LoVo (cell line): ENCODE measurements around the gene INTS6L.
"Not testable (repeated sequence)": the region's sequence is repeated elsewhere in the genome, so short reads cannot be mapped to it uniquely, and the experiment has no call there.

Source experiments
- DNase-seq: peaks from one replicate; pipeline ENCODE4 v3.0.0-alpha.2; 2016; ENCODE audit warnings: low spot score

Gene INTS6L

DNA sequence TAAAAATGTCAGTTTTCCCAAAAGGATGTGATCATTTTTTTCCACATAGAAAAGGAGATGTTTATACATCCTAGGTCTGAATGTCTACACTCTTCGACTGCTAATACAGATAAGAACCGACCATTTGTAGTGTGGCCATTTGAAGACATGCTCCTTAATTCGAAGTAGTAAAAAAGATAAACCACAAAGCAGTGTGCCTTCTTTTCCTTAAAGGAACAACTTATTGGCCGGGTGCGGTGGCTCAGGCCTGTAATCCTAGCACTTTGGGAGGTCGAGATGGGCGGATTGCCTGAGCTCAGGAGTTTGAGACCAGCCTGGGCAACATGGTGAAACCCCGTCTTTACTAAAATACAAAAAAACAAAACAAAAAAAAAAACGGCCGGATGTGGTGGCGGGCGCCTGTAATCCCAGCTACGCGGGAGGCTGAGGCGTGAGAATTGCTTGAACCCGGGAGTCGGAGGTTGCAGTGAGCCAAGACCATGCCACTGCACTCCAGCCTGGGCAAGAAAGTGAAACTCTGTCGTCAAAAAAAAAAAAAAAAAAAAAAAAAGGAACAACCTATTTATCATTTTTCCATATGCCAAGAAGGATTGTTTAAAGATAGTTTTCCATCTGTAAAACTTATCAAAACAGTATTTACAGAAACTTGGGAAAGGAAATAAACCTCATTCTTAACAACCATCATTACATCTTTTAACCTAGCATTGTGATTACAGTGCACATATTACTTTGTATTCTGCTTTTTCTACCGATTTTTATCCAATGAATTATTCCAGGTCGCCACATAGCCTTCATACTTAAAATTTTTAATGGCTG is 2.6 kb downstream of the INTS6L start:
- DNase-seq, result no peak

DNA sequence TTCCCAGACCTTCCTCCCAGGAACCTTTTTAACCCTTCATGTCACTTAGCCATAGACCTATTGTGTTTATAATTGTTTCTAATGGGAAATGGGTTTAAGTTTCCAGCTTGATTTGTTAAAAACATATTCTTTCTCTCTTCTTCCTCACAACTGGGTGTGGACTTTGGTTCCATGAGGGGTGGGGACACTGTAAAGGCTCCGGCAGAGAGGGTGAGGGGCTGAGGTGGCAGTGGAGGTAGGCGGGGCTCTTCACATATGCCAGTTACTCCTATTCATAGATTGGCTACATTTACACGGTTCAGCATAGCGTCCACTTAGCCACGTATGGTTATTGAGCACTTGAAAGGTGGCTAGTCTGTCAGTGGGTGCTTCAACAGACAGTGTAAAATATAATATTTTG is 7.8 kb downstream of the INTS6L start:
- no peak for DNase-seq

DNA sequence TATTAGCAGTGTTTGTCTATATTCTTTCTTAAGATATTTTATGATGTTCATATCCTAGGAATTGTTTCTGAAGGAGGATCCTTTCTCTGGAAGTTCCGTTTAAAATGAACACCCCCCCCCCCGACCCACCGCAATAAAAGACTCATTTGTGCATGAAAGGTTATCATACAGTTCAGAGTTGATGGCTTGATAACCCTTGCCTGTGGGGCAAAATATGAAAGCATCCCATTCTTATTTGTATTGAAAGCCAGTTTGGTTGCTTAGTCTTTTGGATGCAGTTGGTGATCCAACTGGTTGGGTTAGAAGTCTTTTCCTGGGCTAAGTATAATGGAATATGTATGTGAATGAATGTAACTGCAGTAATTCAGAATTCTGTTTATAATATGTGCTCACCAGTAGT is 8.3 kb downstream of the INTS6L start:
- DNase-seq, result no peak

DNA sequence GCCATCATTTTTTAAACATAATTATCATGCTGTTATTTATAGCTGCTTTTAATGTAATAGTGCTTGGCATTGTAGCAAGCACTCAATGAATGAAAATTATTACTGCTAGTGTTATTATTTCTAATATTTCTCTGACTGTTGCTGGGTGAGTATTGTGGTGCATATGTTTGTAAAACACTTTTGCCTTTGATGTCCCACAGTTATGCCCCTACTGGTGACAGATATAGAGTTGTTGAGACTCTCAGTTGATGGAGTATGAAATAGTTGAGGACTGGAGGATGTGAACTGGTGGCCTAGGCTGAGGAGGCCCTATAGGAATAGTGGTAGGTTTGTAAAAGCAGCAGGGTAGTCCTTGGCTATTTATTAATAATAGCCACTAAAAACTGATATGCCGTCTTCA is 9.6 kb downstream of the INTS6L start:
- DNase-seq, result no peak

DNA sequence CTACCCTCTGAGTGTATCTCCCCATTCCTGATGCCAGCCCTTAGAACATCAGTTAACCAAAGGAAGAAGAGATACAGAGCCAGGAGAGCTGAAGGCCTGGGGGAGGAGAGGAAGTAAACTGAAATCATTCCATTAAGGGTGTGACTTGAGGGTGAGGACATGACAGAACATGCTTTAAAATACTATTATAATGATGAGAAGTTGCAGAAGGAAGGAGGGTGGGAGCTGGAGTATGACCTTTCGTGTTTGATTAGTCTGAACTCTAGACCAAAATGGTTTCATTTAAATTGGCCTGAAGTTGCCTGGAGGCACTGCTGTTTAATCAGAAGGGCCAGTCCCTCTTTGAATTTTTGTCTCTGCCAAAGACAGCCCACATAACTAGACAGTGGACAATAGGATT is 11.4 kb downstream of the INTS6L start:
- no peak for DNase-seq

DNA sequence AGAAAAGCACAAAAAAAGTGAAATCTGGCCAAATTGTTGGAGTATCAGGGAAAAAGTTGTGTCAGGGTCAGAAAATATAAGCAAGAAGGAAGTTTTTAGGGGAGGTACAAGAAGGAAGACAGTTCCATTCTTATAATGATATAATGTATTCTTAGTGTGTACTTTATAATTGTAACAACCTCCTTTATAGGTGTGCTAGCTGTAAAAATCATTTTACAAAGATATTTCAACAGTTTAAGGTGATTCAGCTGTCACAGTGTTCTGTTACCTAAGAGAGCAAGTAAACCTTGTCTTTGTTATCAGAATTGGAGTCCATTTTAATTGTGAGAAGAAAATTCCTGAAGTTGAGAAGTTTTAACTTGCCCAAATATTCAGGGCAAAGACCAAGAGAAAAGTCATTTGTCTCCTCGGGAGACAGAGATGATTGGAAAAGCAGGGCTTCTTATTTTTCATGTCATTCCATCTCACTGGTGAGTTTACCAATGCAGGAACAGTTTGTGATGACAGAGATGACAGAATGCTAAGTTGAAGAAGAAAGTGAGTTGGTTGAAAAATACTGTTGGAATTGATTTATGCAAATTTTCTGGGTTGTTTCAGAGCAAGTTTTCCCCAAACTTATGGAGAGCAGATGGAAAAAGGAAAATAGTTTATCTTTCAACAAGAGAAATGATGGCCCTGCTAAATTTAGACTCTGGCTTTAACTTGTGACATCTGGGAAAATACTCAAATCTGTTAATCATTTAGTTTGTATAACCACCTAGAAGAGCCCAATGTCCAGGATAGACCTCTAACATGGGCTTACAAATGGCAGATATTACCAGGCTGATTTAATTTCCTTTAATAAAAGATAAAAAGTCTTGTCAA is 14.8 kb downstream of the INTS6L start:
- DNase-seq, result no peak

DNA sequence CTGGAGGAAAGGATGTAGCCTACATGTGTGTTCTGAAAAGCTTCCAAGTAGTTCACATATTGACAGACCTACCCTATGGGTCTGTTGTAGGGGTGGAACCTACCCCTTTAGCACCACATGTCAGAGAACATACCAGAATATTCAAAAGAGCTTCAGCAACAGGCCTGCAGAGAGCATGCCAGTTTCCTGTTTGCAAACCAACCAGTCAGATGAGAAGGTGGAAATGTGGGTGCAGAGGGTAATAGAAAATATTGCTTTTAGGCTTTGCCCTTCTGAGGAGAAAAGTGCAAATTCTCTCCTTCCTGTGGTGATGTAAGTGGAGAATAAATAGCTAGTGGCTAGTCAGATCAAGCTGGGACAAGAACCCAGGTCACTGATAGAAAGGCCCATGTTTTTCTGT is 16.4 kb downstream of the INTS6L start:
- DNase-seq, result no peak

DNA sequence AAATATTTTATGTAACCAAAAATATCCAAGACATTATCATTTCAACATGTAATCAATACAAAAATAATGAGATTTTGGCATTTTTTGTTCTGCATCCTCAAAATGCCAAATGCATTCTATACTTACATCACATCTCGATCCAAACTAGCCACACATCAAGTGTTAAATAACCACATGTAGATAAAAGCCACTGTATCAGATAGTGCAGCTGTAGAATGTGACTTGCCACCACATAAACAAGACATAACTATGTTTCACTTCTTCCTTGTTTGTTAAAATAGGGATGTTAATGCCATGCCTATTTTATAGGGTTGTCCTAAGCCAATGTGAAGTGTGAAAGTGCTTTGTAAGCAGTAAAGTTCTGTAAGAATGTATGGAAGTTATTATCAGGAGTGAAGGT is 20.9 kb downstream of the INTS6L start:
- DNase-seq, result no peak

DNA sequence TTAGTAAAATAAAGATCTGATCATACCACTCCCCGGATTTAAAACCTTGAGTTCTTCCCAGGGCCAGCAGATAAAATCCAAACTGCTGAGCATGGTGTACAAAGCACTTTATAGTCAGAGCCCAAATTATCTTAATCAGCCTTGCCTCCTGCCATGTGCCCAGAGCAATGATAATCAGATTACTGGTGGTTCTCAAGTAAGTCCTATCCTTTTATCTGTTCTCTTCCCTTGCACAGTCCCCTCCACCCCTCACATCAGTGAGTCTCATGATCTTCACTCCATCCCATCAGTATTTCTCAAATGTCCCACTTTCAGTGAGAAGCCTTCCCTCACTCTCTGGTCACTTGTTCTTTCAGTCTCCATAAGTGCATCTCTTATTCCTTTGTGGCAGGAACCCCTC is 22.7 kb downstream of the INTS6L start:
- DNase-seq, result no peak

DNA sequence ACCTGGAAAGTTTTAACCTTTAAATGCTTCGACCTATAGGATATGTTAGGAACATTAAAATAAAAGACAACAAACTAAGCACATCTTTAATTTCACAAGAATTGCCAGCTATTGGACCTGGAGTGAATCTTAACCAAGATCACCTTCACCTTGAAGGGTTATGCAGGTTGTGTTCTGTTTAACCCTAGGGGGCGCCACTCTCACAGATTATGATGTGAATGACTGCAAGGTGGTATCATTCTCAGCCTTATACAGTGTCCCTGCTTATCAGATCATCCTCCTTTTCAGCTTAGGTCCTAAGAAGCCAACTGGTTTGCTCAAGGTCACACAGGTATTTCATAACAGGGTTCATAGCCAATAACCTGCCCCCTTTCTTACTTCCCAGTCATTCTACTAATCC is 23.5 kb downstream of the INTS6L start:
- DNase-seq, result no peak

DNA sequence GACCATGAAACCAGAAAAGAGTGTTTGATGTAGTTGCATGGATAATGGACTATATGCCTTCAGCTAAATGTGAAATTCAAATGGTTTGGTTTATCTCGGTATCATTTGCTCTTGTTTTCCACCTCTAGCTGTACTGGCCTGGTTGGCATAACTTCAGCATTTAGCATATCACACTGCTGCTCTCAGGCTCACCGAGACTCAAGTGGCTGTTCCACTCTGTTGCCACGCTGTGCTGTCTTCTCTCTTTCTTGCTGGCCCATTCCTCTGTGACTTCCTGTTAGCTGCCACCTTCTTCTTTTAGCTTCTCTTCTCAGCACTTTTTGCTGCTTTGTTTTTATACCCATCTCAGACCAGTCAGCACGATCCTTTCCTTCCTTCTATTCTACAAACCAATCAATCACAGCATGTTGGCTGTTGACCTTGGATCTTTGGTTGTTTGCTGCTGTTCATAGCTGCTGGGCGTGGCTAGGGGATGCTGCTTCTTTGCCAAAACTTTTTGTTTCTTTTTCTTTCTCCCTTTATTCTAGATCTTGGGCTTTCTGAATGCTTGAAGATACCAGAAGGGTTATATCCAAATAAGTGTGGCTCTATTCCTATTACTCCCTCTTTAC is 24.0 kb downstream of the INTS6L start:
- no peak for DNase-seq

DNA sequence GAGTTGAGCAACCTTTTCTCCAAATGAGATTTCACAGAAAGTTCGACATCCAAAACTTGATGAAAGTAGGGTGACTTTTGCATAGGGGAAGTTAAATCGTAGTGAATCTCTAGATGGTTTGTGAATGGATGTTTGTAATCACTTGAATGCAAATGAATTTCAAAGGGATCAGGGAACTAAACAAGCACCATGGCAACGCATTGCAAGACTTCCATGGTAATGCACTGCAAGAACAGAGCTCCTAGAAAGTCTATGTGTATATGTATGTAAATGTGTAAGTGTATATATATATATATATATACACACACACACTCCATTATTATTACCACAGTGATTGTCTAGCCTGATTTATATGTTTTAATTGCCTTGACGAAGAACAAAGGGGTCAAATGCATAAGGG is 27.3 kb downstream of the INTS6L start:
- no peak for DNase-seq

DNA sequence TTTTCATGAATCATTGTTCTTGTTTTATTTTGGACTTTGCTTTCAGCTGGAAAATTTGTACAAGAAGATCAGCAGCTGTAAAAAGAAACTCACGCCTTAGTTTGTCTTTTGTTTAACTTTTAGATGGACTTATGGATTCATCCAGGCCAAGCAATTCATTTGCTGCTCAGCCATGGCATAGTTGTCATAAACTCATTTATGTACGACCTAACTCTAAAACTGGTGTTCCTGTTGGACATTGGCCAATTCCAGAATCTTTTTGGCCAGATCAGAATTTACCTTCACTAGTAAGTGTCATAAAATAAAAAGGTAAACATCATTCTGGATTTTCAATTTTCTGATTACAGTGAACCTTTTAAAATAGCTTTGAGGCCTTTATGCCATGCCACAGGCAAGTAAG is 29.1 kb downstream of the INTS6L start:
- DNase-seq, result no peak

DNA sequence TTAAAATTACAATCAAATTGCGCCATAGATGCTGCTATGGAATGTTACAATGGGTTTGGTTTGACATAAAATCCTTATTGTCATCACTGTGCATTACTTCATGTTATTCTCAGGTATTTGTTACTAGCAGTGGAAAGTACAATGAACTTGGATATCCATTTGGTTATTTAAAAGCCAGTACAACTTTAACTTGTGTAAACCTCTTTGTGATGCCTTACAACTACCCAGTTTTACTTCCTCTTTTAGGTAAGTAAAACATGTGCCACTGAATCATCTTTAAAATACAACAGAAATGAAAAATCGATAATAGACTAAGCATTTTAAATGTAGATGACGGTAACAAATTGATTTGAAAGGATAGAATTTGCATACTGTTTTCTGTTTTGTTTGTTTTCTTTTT is 35.6 kb downstream of the INTS6L start:
- no peak for DNase-seq

DNA sequence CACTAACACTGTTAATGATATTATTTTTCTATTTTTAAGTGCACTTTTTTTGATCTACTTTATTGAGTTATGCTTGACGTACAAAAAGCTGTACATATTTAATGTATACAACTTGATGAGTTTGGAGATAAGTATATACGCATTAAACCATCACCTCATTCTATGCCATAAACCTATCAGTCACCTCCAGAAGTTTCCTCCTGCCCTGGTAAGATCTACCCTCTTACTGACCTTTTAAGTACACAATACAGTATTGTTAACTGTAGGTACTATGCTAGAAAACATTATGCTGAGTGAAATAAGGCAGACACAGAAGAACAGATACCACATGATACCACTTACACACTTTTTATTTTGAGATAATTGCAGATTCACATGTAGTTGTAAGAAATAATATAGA is 36.9 kb downstream of the INTS6L start:
- DNase-seq, result no peak

DNA sequence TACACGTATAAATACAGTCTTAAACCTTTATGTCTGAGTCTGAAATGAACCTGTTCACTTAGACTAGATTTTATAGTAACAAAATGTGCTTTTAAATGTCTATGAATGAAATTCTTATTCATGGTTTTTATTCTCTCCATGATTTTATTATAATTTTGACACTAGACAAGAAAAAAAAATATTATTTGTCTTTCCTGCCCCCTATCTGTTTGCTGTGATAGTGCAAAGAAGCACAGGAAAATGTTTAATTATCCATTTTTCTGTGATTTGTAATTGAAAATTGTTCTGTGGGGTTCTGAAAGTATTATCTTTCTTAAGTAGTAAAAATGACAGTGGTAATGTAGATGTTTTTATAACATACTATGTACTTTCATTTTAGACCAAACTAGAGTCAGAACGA is 52.0 kb downstream of the INTS6L start:
- DNase-seq, result no peak

DNA sequence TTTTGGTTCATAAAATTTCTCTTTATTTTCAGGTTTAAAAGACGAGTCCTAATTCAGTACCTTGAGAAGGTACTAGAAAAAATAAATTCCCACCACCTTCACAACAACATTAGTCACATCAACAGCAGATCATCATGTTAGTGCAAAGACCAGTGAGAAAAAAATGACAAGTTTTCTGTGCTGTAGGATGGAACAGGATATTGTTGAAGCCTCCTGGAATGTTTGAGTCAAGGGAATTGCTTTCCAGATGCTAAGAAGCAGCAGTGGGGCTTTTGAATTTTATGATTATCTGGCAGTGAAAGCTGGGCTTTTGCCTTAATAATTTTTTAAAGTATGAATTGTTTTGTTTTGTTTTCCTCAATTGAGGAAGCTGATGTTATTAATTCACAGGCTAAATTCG is 61.0 kb downstream of the INTS6L start:
- DNase-seq, result no peak

DNA sequence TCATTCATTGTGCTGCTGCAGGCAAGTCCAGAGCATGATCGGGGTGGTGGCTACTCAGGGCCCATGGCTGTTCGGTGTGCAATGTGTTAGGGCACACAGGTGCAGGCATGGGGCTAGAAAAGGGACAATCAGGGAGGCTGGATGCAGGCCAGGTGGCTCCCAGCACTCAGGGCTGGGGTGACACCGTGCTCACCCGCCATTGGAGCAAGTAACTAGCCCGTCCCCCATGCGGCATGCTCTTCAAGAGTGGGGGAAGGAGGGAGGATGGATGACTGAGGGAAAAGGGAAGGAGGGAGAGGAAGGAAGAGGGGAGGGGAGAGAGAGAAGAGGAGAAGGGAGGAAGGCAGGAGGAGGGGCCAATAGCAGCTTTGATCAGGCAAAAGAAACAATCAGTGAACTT is 64.7 kb downstream of the INTS6L start:
- no peak for DNase-seq

DNA sequence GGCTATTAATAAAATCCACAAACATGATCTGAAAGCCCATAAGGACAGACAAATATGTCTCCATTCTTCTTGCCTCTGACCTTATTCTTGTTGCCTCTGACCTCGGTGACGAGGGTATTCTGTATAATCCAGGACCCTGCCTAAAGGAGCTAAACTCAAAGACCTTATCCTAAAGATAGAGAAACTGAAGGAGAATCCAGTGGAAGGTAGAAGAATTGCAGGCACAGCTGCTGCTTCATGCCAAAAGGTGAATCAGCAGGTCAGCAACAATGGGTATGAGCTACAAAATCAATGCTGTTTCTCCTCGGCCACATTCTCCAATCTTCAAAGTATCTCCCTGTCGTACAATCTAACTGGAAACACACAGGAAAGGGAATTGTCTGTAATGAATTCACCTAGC is 71.4 kb downstream of the INTS6L start:
- no peak for DNase-seq

DNA sequence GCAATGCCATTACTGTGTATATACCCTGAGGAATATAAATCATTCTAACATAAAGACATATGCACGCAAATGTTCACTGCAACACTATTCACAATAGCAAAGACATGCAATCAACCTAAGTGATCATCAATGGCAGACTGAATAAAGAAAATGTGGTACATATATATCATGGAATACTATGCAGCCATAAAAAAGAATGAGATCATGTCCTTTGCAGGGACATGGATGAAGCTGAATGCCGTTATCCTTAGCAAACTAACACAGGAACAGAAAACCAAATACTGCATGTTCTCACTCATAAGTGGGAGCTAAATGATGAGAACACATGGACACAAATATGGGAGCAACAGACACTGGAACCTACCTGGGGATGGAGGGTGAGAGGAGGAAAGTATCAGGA is 73.6 kb downstream of the INTS6L start:
- not testable (repeated sequence) for DNase-seq

DNA sequence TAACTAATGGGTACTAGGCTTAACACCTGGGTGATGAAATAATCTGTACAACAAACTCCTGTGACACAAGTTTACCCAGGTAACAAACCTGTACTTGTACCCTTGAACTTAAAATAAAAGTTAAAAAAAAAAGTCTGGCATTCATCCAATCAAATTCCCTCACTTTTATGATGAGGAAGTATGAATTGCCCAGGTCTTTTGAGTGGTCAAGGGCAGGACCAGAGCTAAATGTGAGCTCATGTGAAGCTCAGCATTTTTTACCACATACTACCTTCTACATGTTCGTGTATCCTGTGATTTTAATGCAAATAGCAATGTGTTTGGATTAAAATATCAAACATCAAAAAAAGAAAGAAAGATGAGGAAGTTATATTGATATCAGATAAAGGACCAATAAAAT is 74.0 kb downstream of the INTS6L start:
- DNase-seq, result not testable (repeated sequence)

DNA sequence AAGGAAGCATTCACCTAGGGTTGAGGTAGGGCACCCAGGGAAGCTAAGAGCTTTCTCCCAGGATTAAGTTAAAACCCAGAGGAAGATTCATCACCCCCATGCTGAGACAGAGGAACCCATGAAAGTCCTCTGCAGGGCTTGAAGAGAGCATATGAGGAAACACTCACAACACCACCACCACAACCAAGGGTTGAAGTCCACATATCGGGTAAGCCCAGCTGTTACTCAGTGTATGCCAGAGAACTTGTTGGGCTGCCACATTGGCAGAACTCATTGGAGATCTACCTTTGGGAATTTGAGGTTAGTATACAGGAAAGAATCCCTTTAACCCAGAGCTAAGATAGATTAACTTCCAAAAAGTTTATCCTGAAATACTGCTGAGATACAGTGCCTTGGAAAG is 75.1 kb downstream of the INTS6L start:
- no peak for DNase-seq

DNA sequence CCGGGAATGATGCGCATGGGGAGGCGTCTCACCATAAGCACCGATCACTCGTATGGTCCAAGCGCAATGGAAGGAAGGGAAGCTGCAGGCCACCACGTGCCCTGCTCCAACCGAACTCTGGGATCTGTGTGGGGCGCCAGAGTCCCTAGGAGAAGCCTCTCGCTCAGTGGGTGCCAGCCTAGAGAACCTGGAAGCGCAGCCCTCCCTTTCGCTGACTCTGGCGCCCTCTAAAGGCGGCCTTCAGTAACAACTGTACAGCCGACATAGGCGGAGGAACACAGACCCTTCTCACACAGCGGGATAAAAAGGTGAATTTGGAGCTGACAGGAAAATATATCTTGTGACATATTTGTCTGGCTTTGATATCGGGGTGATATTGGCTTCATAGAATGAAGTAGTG is 76.0 kb downstream of the INTS6L start:
- DNase-seq, result peak; percentile 1
